HFFc6 (cell line): ENCODE data around the gene CCSER1. TPM values are rescaled to one million over a fixed set of nuclear protein-coding genes. Genes with fewer than 3 reads are reported as not detected.

ENCODE experiments used
- DNase-seq: peaks from one replicate; pipeline ENCODE4 v3.0.0-alpha.2; 2018
- H3K27ac Mint-ChIP-seq: 2 replicates; pipeline ENCODE4 v1.8.0; 2020; ENCODE audit warnings: mild to moderate bottlenecking, mixed read lengths
- H3K27me3 Mint-ChIP-seq: 2 replicates; pipeline ENCODE4 v1.8.0; 2021; ENCODE audit warnings: mild to moderate bottlenecking, moderate library complexity, mixed read lengths; ENCODE audit not compliant: insufficient read depth
- H3K36me3 Mint-ChIP-seq: 2 replicates; pipeline ENCODE4 v1.8.0; 2021; ENCODE audit warnings: low read depth, mixed read lengths
- H3K4me1 Mint-ChIP-seq: 2 replicates; pipeline ENCODE4 v1.8.0; 2020; ENCODE audit warnings: low read depth, mixed read lengths
- H3K4me3 Mint-ChIP-seq: 2 replicates; pipeline ENCODE4 v1.8.0; 2020; ENCODE audit warnings: mild to moderate bottlenecking, moderate library complexity, mixed read lengths
- H3K9me3 Mint-ChIP-seq: 2 replicates; pipeline ENCODE4 v1.8.0; 2020; ENCODE audit warnings: mild to moderate bottlenecking, mixed read lengths
- total RNA-seq, 6 experiments: library from RNA; stranded (reverse); fragmentation: NEBNext Ultra II Directional; extraction: Animal tissue kit (Norgen Biotek cat#: 25700); gene quantifications; 2 replicates in 1 of 6; 3 replicates in 5 of 6; pipeline ENCODE4 v1.2.3, GENCODE V29; 2021
- TF ChIP-seq, protein P1 (sequence below): fragments of 200-600 bp; sonication (generic); IDR thresholded peaks from 2 replicates; pipeline ENCODE4 v1.5.0; 2021; ENCODE audit warnings: antibody characterized with exemption, mild to moderate bottlenecking

Gene CCSER1
- total RNA-seq, 6 experiments from 2014 or later = not detected

DNA sequence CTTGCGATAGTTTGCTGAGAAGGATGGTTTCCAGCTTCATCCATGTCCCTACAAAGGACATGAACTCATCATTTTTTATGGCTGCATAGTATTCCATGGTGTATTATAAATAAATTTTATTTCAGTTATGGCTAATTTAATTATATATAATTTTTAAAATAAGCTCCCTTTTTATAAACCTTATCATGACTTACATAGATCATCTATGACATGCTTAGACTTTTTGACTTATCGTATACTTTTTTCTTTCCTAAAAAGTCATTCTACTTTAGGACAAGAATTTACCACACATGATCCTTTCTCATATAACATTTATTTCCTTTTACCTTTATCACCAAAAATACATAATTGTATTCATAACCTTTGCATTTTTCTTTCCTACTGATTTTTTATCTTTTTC, 376.5 kb downstream of the CCSER1 start:
- TF ChIP-seq, protein P1, sequence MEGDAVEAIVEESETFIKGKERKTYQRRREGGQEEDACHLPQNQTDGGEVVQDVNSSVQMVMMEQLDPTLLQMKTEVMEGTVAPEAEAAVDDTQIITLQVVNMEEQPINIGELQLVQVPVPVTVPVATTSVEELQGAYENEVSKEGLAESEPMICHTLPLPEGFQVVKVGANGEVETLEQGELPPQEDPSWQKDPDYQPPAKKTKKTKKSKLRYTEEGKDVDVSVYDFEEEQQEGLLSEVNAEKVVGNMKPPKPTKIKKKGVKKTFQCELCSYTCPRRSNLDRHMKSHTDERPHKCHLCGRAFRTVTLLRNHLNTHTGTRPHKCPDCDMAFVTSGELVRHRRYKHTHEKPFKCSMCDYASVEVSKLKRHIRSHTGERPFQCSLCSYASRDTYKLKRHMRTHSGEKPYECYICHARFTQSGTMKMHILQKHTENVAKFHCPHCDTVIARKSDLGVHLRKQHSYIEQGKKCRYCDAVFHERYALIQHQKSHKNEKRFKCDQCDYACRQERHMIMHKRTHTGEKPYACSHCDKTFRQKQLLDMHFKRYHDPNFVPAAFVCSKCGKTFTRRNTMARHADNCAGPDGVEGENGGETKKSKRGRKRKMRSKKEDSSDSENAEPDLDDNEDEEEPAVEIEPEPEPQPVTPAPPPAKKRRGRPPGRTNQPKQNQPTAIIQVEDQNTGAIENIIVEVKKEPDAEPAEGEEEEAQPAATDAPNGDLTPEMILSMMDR = no peak
- no peak for DNase-seq
- Mint-ChIP-seq H3K4me3 (no peak overlapping the region), H3K9me3 (peaks cover 35% of the 10 kb centered on the region), H3K36me3 (no peaks in the 10 kb centered on the region), H3K4me1 (no peaks in the 10 kb centered on the region), H3K27me3 (no peaks in the 10 kb centered on the region), H3K27ac (no peak overlapping the region)

DNA sequence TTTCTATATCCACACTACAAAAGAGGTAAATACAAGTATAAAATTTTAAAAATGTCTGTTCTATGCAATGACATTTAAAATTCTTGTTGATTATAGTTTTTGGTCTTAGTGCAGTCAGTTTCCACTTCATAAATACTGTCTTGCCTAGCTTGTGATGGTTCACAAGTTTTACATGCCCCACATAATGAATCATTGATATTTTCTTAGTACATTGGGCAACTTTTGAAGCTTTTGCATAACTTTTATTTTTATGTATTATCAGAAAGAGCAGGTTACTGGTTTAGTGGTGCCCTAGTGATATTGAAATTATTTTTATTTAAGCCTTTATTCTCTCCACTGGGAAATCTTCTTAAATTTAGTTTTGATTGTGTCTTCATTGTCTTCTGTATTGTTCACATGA, 388.0 kb downstream of the CCSER1 start:
- TF ChIP-seq, protein P1 = no peak
- Mint-ChIP-seq H3K27ac (no peak overlapping the region), H3K4me3 (no peak overlapping the region), H3K27me3 (no peaks in the 10 kb centered on the region), H3K36me3 (no peaks in the 10 kb centered on the region), H3K4me1 (no peaks in the 10 kb centered on the region), H3K9me3 (peaks cover 19% of the 10 kb centered on the region)
- DNase-seq = no peak

DNA sequence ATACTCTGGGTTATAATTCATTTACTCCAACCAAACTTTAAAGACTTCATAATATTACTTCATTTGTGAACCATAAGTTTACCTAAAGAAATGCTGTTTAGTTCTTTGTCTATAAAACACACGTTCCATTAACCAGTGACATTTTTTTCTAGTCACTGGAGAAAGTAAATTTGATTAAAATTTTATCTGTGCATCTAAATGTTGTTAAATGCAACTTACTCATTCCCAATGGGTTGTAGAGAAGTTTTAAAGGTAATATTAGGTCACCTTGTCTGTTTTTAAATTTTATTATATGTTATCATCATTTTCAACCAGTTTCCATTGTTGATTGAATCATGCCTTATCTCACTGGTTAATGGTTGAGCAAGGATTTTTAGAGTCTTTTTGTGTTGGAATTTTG, 401.4 kb downstream of the CCSER1 start:
- Mint-ChIP-seq H3K36me3 (no peaks in the 10 kb centered on the region), H3K27me3 (no peaks in the 10 kb centered on the region), H3K27ac (no peak overlapping the region), H3K4me3 (no peak overlapping the region), H3K4me1 (no peaks in the 10 kb centered on the region), H3K9me3 (peaks cover 12% of the 10 kb centered on the region)
- DNase-seq = no peak
- TF ChIP-seq, protein P1 = no peak

DNA sequence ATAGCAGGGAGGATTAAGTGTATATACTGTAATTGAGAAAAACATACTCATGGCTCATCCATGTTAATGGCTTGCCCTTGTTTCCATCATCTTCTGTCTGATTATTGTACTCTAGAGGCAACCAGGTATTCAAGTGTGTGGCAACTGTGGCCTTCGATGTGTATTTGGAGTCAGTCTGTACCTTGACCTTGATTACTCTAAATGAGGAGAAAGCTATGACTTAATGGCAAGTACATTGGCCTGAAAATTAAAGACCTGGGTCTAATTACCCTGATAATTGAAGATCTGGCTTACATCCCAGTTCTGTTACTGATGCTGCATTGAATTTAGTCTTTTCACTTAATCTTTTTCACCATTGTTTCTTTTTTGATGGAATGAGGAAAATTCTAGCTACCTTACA, 409.2 kb downstream of the CCSER1 start:
- no peaks in the 10 kb centered on the region for H3K27me3 Mint-ChIP-seq
- H3K36me3 Mint-ChIP-seq = no peaks in the 10 kb centered on the region
- TF ChIP-seq, protein P1 = no peak
- no peak overlapping the region for H3K4me3 Mint-ChIP-seq
- peaks cover 27% of the 10 kb centered on the region for H3K9me3 Mint-ChIP-seq
- no peaks in the 10 kb centered on the region for H3K4me1 Mint-ChIP-seq
- no peak for DNase-seq
- H3K27ac Mint-ChIP-seq = no peak overlapping the region

DNA sequence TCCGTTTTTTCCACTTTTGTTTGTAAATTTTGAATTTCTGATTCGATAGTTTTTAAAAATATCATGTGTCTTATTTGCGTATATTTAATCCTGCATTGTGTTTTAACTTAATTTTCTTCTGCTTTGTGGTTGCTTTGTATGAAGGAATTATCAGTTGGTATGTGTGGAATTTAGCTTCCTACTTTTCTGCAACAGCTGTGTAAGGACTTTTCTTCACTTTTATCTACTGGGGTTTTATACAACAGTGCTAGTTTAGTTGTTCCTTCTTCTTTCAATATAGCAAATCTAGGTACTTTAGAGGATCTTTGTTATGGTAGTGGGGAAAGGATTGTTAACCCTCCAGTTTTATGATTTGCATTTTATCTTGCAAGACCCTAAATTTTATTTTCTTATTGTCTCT, 410.3 kb downstream of the CCSER1 start:
- no peak for DNase-seq
- H3K4me1 Mint-ChIP-seq = no peaks in the 10 kb centered on the region
- H3K4me3 Mint-ChIP-seq = no peak overlapping the region
- no peaks in the 10 kb centered on the region for H3K36me3 Mint-ChIP-seq
- TF ChIP-seq, protein P1 = no peak
- no peaks in the 10 kb centered on the region for H3K27me3 Mint-ChIP-seq
- peaks cover 27% of the 10 kb centered on the region for H3K9me3 Mint-ChIP-seq
- no peak overlapping the region for H3K27ac Mint-ChIP-seq

DNA sequence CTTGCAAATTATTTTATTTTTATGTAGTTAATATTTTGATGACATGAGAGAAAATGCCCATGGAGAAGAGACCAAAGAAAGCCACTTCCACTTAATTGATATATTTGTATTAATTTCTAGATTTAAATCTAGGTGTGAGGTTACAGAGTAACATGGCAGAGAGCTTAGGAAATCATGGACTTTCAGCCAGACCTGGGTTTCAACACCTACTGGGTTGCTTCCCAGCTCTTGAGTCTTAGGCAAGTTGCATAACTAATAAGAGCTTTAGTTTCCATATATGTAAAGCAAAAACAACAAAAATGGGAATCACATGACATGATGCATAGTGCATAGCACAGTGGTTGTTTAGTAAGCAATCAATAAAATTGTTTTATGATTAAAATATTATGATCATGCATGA, 413.3 kb downstream of the CCSER1 start:
- no peaks in the 10 kb centered on the region for H3K4me1 Mint-ChIP-seq
- no peak for DNase-seq
- H3K9me3 Mint-ChIP-seq = peaks cover 26% of the 10 kb centered on the region
- H3K27me3 Mint-ChIP-seq = peaks cover 1% of the 10 kb centered on the region; the same call in 1 of the 2 replicates
- H3K27ac Mint-ChIP-seq = no peak overlapping the region
- TF ChIP-seq, protein P1 = no peak
- H3K36me3 Mint-ChIP-seq = no peaks in the 10 kb centered on the region
- no peak overlapping the region for H3K4me3 Mint-ChIP-seq
